ENCODE measurements around the gene HNRNPC. TPM values are rescaled to one million over a fixed set of nuclear protein-coding genes. Genes with fewer than 3 reads are reported as not detected.

Gene HNRNPC
- total RNA-seq, 1 experiment from 2014 or later = 1,062 TPM

DNA sequence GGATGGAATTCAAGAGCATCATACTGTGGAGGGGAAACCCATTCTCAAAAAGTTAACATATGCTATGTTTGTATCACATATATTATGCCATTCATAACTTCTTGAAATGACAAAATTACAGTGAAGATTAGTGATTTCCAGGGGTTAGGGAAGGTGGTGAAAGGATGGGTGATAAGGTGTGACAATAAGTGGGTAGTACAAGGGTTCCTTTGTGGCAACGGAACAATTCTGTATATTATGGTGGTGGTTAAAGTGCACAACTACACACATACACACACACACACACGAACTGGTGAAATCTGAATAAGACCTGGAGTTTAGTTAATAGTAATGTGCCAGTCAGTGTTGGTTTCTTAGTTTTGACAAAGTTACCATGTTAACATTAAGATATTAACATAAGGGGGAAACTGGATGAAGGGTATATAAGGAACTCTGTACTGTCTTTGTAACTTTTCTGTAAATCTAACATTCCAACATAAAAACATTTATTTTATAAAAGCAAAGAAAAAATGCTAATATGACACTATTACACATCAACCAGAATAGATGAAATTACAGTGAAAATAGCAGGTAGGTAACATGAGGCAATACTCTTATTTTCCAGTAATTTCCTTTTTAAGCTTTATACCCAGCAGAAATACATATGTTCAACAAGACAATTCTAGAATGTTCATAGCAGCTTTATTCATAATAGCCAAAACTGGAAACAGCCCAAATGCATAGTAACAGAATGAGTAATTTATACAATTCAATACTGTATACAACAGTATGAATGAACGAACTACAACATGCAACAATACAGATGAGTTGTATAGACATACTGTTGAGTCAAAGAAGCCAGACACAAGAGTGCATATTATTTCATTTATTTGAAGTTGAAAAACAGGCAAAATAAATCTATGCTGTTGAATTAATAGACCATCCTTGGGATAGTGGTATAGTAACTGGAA lies 69.4 kb downstream of the HNRNPC start:
- Histone ChIP-seq H2BK120ac (ENCODE audit: low read depth, low read length, poor library complexity, severe bottlenecking) (no peak overlapping the region), H2BK5ac (ENCODE audit: insufficient read length, low read length) (no peak overlapping the region), H3T11ph (ENCODE audit: low read length) (no peak overlapping the region), H4K20me1 (ENCODE audit: control insufficient read depth, insufficient read depth, insufficient read length) (no peaks in the 10 kb centered on the region), H4K5ac (ENCODE audit: insufficient read length, low read depth, low read length) (no peak overlapping the region), H3K4ac (ENCODE audit: low read depth, low read length) (no peak overlapping the region), H3K79me2 (ENCODE audit: insufficient read depth, low read length) (no peaks in the 10 kb centered on the region), H2BK20ac (ENCODE audit: low read depth, low read length, poor library complexity, severe bottlenecking) (no peak overlapping the region), H3K14ac (ENCODE audit: insufficient read depth, low read length) (no peak overlapping the region), H2BK15ac (ENCODE audit: low read depth, low read length) (no peak overlapping the region), H3K56ac (ENCODE audit: insufficient read length, low read depth, low read length) (no peak overlapping the region), H3K4me2 (ENCODE audit: insufficient read depth, insufficient read length, low read length) (no peak overlapping the region), H2AFZ (ENCODE audit: low read length) (no peak overlapping the region), H3K79me1 (ENCODE audit: insufficient read depth, low read depth, low read length, poor library complexity, severe bottlenecking) (no peaks in the 10 kb centered on the region), H3K23me2 (ENCODE audit: insufficient read length, low read depth, low read length, poor library complexity, severe bottlenecking) (no peaks in the 10 kb centered on the region), H3K9ac (ENCODE audit: extremely low read depth, insufficient read length, low read length) (no peak overlapping the region), H4K91ac (ENCODE audit: insufficient read length, low read depth, low read length) (no peak overlapping the region), H3K23ac (ENCODE audit: insufficient read length, low read depth, low read length) (no peak overlapping the region), H3K4me1 (ENCODE audit: insufficient read depth, low read length) (no peaks in the 10 kb centered on the region; the same call in 1 of the 2 replicates), H2BK12ac (ENCODE audit: insufficient read length, low read depth, low read length) (no peak overlapping the region), H3K27me3 (ENCODE audit: insufficient read depth, low read length) (no peaks in the 10 kb centered on the region), H3K18ac (ENCODE audit: insufficient read length, low read depth, low read length) (no peak overlapping the region), H4K8ac (replicated peaks; ENCODE audit: insufficient read length, low read depth, low read length) (no peak overlapping the region), H2AK5ac (ENCODE audit: insufficient read length, low read length) (no peak overlapping the region), H3K9me3 (ENCODE audit: control insufficient read depth, low read depth, low read length) (no peaks in the 10 kb centered on the region), H3K27ac (ENCODE audit: insufficient read length, low read depth, low read length) (no peak overlapping the region)
- peaks cover 0 to 2% (median 0%) of the 10 kb centered on the region in 3 experiments; a peak in 3 of 7 replicates for H3K36me3 Mint-ChIP-seq (ENCODE audit: insufficient read depth in 1 of 3, low read depth in 3 of 3)
- H3K9me3 Mint-ChIP-seq = peaks cover 3 to 6% of the 10 kb centered on the region in 2 experiments; a peak in 2 of 5 replicates
- H3K27me3 Mint-ChIP-seq (ENCODE audit: low read depth) = peaks cover 3% of the 10 kb centered on the region
- WGBS (ENCODE audit: extremely low coverage, insufficient read length, low lambda C conversion rate) = no CpG with 5 or more reads among the region's 3 CpGs
- TF ChIP-seq, protein P1, sequence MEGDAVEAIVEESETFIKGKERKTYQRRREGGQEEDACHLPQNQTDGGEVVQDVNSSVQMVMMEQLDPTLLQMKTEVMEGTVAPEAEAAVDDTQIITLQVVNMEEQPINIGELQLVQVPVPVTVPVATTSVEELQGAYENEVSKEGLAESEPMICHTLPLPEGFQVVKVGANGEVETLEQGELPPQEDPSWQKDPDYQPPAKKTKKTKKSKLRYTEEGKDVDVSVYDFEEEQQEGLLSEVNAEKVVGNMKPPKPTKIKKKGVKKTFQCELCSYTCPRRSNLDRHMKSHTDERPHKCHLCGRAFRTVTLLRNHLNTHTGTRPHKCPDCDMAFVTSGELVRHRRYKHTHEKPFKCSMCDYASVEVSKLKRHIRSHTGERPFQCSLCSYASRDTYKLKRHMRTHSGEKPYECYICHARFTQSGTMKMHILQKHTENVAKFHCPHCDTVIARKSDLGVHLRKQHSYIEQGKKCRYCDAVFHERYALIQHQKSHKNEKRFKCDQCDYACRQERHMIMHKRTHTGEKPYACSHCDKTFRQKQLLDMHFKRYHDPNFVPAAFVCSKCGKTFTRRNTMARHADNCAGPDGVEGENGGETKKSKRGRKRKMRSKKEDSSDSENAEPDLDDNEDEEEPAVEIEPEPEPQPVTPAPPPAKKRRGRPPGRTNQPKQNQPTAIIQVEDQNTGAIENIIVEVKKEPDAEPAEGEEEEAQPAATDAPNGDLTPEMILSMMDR (conservative IDR thresholded peaks at IDR 0.05) = no peak
- no peak overlapping the region for H3K4me3 Mint-ChIP-seq
- no peak for DNase-seq
- no peak overlapping the region for H3K27ac Mint-ChIP-seq
- peaks cover 17 to 20% of the 10 kb centered on the region in 2 experiments for H3K4me1 Mint-ChIP-seq

All from H9 (cell line).